Measurements from ENCODE around the gene CDKAL1. TPM values are rescaled to one million over a fixed set of nuclear protein-coding genes. Genes with fewer than 3 reads are reported as not detected.

The CDKAL1 gene
- total RNA-seq, 1 donor from 2014 or later, result 11.9 TPM

DNA sequence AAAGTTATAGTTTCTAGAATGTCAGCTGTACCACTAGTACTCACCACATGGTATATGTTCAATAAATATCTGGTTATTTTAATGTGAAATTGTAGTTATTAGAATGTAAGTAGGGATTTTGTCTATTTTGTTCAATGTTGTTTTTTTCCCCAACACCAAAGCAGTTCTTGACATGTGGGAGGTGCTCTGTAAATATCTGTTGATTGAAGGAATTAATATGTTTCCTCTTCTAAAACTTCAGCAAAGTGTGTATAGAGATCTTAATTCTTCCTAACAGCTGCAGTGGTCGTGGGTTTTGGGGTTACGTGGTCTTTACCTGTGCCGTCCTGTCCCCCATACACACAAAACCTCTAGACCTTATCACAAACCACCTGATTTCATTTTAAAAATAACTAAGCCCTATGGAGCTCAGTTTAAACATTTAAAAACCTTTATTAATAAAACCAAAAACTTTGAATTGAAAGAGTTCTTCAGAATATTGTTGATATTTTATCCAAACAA is 587.4 kb downstream of the CDKAL1 start:
- Histone ChIP-seq H3K4me1 (no peaks in the 10 kb centered on the region), H3K27ac (no peak overlapping the region)
- intact Hi-C loops (cut with DNase I), result no loop called here

DNA sequence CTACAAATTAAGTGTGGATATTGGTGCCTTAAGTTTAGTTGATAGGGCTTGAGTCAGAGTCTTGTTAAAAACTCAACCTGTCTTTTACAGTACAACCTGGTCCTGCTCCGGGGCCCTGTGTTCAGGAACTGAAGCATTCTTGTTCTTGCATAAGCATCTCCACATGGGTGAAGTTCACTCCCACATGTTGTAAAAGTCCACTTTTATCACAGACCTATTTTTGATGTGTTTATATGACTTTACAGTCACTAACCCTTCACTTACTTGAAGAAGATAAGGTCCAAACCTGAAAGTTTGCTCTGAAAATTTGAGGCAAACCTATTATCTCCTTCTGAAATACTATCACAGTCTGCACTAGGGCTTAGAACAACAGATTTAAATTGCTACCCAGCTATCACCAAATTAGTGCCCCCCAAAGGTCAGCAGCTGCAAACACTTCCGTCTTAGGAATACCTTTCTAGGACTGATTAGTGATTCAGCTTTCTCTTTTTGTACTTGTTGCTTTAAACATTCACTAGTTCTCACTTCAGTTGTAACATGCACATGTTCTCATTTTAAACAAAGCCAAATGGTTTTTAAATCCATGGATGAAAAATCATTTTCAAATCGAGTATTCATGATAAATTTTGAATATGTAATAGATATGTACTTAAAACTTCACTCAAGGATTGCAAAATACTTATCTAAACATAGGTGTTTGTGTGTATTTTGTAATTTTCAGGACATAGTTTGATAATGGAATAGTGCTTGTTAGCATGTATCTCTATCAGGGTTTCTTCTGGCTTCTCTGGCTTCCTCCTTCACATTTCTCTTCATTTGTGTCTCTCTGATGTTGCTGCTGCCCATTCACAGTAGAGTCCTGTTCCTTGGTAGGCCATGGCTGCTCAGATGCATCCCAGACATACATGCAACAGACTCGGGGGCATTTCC is 589.5 kb downstream of the CDKAL1 start:
- intact Hi-C loops (cut with DNase I), result no loop called here
- Histone ChIP-seq H3K27me3 (no peaks in the 10 kb centered on the region), H3K4me3 (no peak overlapping the region), H3K4me1 (no peaks in the 10 kb centered on the region), H3K36me3 (no peaks in the 10 kb centered on the region), H3K27ac (no peak overlapping the region), H3K9me3 (no peaks in the 10 kb centered on the region)
- DNase-seq (ENCODE audit: low spot score in 2 of 2), result no peak
- TF ChIP-seq, protein P1, sequence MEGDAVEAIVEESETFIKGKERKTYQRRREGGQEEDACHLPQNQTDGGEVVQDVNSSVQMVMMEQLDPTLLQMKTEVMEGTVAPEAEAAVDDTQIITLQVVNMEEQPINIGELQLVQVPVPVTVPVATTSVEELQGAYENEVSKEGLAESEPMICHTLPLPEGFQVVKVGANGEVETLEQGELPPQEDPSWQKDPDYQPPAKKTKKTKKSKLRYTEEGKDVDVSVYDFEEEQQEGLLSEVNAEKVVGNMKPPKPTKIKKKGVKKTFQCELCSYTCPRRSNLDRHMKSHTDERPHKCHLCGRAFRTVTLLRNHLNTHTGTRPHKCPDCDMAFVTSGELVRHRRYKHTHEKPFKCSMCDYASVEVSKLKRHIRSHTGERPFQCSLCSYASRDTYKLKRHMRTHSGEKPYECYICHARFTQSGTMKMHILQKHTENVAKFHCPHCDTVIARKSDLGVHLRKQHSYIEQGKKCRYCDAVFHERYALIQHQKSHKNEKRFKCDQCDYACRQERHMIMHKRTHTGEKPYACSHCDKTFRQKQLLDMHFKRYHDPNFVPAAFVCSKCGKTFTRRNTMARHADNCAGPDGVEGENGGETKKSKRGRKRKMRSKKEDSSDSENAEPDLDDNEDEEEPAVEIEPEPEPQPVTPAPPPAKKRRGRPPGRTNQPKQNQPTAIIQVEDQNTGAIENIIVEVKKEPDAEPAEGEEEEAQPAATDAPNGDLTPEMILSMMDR (IDR thresholded peaks at IDR 0.05), result no peak

More for the DNA sequence above, 587.4 kb downstream of the CDKAL1 start:
- DNase-seq (ENCODE audit: low spot score in 2 of 2), result no peak
- Histone ChIP-seq H3K36me3 (no peaks in the 10 kb centered on the region), H3K27me3 (no peaks in the 10 kb centered on the region), H3K9me3 (no peaks in the 10 kb centered on the region), H3K4me3 (no peak overlapping the region)
- TF ChIP-seq, protein P1 (IDR thresholded peaks at IDR 0.05), result no peak

DNA sequence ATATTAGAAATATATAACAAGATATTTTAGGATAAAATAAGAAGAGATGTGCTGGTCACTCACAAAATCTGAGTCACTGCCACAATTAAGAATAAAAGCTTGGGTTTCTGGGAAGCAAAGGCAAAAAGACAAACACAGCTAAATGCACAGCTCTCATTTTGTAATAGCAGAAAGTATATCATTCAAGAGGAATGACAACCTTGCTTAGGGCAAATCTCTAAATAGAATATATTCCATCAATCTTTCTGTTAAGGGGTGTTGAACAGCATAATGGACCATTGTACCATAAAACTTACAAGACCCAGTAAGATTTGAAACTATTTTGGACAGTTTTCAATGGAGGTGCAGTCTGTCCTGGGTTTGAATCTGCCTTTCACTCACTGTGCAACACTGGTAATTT is 594.3 kb downstream of the CDKAL1 start:
- intact Hi-C loops (cut with DNase I), result no loop called here
- TF ChIP-seq, protein P1 (IDR thresholded peaks at IDR 0.05), result no peak
- Histone ChIP-seq H3K4me3 (no peak overlapping the region), H3K27me3 (no peaks in the 10 kb centered on the region), H3K4me1 (peaks cover 3 to 14% of the 10 kb centered on the region in 2 donors), H3K9me3 (no peaks in the 10 kb centered on the region), H3K27ac (no peak overlapping the region), H3K36me3 (no peaks in the 10 kb centered on the region)
- DNase-seq (ENCODE audit: low spot score in 2 of 2), result no peak

DNA sequence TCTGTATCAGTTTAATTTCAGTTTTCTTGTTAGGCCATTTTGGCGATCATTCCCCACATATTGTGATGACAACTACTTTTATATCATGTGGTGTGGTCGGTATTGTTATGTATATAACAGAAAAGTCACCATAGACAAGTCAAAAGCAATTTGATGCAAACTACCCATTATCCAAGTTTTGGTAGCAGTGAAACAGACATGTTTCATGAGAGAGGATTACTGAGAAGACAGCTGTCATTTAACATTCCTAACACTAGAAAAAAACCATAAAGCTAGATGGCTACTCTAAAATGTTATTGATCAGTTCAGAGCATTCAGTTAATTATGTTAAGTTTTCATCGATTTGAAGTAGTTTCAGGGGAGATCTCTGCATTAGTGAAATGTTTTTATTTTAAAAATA is 597.1 kb downstream of the CDKAL1 start:
- peaks cover 3 to 20% of the 10 kb centered on the region in 2 donors for H3K4me1 ChIP-seq
- no peak overlapping the region for H3K27ac ChIP-seq
- TF ChIP-seq, protein P1 (IDR thresholded peaks at IDR 0.05), result no peak
- no peak overlapping the region for H3K4me3 ChIP-seq
- DNase-seq (ENCODE audit: low spot score in 2 of 2), result no peak
- H3K9me3 ChIP-seq, result no peaks in the 10 kb centered on the region
- no peaks in the 10 kb centered on the region for H3K36me3 ChIP-seq
- intact Hi-C loops (cut with DNase I), result no loop called here
- no peaks in the 10 kb centered on the region for H3K27me3 ChIP-seq

DNA sequence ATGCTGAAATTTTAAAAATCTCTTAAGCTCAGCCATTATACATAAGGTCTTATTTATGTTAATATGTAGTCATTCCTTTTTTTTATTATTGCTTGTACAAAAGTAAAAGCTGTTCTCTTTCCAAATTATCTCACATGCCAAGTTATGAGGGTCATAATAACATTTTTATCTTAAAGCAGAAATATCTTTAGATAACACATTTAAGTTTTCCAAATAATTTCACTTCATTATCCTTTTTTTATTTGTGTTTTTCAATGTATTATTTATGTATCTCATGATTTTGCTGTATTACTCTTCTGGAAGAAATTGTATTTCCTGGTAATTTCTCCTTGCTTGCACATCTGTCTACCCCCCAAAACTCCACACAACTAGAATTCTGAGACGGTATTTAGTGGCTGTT is 598.2 kb downstream of the CDKAL1 start:
- no peaks in the 10 kb centered on the region for H3K27me3 ChIP-seq
- peaks cover 3 to 20% of the 10 kb centered on the region in 2 donors for H3K4me1 ChIP-seq
- no peak for DNase-seq (ENCODE audit: low spot score in 2 of 2)
- TF ChIP-seq, protein P1 (IDR thresholded peaks at IDR 0.05), result no peak
- H3K4me3 ChIP-seq, result peak overlapping the region in 1 of 2 donors; percentile 12
- H3K27ac ChIP-seq, result no peak overlapping the region
- no peaks in the 10 kb centered on the region for H3K9me3 ChIP-seq
- intact Hi-C loops (cut with DNase I), result no loop called here
- H3K36me3 ChIP-seq, result no peaks in the 10 kb centered on the region

All from ascending aorta (tissue), 2 donors.